Left hindlimb (tissue), 1 donor: ENCODE data around the gene SLC5A10.
A peak's percentile ranks its signal among the peaks of the same experiment; 100 is the strongest.

Experiments used
- DNase-seq: peaks from one replicate; pipeline ENCODE4 v3.0.0-alpha.2; 2018

Gene SLC5A10

DNA sequence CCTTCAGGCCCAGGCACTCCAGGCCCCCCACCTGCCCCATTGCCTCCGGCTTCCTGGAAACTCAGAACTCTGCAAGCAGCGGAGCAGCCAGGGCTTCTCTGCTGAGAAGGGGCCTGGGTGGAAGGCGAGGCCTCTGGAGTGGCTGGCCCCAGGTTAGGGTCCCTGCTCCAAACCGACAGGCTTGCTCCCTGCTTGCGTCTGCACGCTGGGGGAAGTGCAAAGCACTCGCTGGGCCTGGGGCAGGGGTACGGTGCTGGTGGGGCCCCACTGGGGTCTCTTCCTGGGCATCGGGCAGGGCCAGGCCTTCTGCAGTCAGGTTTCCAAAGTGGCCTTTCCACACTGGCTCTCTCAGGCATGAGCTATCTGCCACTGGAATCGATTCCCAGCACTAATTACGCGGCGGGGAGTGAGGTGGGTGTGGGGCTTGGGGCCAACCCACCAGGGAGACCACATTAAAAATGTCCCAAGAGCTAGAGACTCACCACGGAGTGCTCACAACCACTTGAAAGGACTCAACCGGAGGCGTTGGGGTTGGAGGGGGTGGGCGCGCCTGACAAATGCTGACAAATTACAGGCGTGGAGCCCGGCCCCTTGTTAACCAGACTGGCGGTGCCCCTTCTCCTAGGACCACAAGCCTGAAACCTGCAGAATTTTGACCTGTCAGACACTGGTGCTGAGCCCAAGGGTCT, 34.7 kb downstream of the SLC5A10 start:
- DNase-seq: no peak

GRCh38 chr17:18987230-18987610, 35.3 kb downstream of the SLC5A10 start:
- DNase-seq: no peak

GRCh38 chr17:18987862-18988545, 36.0 kb downstream of the SLC5A10 start:
- DNase-seq: no peak

DNA sequence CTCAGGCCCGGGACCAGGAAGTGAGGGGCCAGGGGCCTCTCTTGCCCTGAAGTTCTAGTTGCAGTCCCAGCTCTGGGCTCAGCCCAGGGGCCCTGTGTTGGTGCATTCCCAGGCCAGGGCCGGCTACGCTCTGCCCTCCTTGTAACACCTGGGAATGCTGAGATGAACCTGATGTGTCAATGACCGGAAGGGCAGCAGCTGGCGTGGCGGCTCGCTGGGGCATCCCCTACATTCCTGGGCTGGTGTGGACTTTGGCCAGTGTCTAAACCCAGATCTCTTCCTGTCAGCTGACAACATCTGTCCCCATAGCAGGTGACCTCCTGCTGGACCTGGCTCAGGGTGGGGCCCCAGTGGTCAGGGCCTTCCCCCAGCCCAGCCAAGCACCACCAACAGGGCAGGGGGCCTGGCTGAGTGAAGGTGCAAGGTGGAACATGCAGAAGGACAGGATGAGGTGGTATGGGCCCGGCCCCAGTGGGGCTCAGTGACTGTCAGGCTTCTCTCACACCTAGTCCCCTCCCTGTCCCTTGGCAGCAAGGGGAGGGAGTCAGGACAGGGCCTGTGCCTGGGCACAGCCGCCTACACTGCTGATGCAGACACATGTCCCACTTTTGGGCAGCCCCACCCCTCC, 36.7 kb downstream of the SLC5A10 start:
- DNase-seq: no peak

- DNase-seq: no peak
Observed at GRCh38 chr17:18990331-18990730, 38.4 kb downstream of the SLC5A10 start.

- no peak for DNase-seq
Observed at GRCh38 chr17:18991531-18992315, 39.8 kb downstream of the SLC5A10 start.

GRCh38 chr17:18992454-18993130, 40.6 kb downstream of the SLC5A10 start:
- no peak for DNase-seq

DNA sequence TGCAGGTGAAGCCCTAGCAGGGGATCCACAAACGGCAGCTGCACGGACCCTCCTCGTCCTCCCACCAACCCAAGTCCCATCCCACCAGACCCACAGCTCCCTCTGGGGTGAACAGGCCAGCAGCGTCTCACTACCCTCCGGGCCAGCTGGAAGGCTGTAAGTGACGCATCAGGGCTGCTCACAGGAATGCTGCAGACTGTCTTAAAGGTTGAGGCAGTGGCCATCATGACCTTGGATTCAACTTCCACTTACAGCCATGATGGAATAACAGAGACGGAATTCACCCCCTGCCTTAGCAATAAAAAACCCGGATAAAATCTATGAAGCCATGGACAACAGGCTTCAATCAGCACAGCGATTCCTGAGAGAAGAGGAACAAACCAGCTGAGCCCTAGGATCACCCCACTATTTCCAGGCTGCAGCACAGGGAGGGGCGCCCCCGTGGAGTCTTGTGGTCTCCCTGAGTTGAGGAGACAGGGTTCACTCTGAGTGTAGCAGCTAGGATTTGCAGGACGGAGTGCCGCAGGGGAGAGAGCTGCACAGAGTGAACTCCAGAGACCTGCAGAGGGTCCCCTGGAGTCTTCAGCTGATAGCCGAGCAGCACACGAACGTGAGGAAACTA, 42.1 kb downstream of the SLC5A10 start:
- no peak for DNase-seq

- no peak for DNase-seq
Observed at GRCh38 chr17:18994631-18995030, 42.7 kb downstream of the SLC5A10 start.

- no peak for DNase-seq
Observed at GRCh38 chr17:18995220-18995619, 43.3 kb downstream of the SLC5A10 start.

DNA sequence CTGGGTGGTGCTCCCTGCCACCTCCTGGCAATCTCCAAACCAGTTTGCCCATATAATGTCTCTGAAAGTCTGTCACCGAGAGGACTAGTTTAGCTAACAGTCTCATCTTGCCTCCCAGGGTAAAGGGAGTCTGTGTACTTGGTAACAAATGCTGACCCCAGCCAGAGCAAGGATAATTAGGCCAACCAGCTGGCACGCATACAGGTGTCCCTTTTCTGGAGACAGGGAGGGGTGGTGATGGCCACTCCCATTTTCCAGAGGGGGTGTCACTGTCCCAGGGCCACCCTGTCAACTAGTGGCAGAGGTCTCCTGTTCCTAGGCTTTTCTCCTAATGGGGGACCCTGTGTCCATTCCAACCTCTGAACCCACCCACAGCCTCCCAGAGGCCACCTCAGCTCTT, 44.5 kb downstream of the SLC5A10 start:
- DNase-seq: no peak

- DNase-seq: no peak
Observed at GRCh38 chr17:18997650-18998196, 45.8 kb downstream of the SLC5A10 start.

- DNase-seq: no peak
Observed at GRCh38 chr17:18999394-18999793, 47.4 kb downstream of the SLC5A10 start.

DNA sequence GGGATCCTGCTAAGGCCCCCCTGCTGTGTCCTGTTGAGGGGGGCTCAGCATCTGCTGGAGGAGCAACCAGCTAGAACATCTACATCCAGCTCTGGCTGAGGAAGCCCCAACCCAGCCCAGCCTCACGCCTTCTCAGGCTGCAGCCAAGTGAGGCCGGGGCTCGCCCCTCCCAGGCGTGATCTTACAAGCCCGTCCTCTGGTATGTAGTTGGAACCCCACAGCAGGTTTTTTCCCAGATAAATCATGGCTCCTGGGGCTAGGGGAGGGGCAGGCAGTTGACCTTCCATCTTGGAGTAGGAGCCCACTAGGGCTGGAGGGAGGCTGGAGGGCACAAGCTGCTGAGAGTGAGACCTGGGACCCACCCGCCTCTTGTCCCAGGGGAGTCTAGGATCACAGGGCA, 47.9 kb downstream of the SLC5A10 start:
- DNase-seq: no peak

DNA sequence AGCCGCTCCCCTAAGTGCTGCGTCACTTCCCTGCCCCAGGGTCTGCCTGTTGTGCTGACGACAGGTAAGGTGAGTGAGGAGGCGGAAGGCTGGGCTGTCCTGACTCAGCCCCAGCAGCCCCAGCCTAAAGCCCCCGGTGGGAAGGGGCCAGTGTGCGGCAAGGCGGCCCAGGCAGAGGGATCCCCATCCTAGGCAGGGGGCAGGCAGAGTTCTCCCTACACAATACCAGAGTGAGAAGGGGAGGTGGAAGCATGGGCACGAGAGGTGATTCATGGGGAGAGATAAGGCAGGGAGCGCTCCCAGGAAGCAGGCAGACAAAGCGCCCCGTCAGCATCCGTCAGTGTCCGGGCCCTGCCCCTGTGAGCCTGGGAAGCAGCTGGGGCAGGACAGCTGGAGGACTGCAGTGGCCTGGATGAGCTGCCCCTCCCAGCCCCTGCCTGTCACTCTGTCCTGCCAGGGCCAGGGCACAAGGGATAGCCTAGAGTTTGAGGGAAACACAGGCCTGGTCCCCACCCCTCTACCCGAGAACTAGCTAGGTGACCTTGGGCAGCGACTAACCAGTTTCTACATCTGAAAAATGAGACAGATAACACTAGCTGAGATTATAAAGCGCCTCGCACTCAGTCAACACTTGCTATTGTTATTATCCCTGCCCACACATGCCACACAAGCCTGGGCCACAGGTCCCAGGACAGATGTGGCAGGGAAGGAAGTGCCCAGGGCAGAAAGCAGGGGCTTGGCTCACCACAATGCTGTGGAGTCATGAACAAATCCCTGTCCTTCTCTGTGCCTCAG, 48.8 kb downstream of the SLC5A10 start:
- no peak for DNase-seq

DNA sequence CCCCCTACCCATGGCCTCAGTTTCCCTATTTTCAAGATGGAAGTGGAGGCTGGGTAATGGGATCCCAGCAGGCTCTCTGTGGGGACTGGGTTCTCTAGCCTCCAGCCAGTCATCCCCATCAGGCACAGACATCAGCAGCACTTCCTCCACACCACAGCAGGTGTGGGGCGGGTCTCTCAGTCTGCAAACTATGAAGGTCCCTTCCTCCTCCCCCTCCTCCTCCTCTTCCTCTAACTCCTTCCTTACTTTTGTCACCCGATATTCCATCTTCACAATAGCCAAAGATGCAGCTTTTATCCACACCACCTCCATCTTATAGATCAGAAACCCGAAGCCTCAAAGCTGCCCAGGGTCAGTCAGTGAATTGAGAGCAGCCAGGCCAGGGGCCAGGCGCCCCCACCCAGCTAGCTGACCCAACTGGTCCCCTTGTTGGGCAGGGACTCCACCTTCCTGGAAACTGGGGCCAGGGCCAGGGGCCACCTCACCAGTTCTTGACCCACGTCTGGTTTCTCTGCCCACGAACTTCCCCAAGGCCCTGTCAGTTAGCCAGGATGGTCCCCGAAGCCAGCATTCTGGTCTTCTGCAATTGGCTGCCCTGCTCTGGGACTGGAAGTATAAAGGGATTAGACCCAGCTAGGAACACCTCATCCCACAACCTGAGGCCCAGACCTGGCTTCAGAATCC, 50.1 kb downstream of the SLC5A10 start:
- DNase-seq: no peak

GRCh38 chr17:19002805-19003542, 51.0 kb downstream of the SLC5A10 start:
- DNase-seq: no peak

DNA sequence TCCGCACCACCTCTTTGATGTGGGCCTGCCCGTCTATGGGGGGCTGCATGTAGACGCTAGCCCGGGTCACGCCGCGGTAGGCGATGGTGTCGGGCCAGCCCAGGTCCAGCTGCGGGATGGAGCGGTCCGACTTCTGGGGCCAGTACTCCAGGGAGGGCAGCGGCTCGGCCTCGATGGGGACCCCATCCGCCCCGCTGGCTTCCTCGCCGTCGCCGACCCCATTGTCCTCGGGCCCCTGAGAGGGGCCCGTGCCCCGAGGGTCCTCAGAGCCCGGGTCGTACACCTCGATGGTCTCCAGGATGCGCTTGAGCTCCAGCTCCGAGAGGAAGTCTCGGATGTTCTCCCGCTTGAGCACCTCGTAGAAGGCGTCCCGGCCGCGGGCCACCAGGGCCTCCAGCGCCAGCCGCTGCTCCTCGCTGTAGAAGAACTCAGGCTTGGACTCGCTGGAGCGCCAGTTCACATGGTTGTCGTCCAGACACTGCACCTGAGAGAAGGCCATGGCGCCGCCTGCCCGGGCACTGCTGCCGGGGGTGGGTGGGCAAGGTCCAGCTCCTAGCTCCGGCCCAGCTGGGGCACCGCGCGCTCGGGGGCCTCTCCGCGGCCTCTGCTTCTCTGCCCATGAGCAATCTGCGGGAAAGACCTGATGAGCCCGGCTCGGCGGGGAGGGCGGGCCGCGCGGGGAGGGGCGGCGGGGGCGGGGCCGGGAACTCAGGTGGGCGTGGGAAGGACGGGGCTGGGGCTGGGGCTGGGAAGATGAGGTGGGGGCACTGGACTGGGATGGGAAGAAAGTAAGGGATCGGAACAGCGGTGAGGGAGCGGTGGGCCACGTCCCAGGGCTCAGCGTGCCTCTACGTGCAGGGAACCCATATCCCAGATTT, 51.8 kb downstream of the SLC5A10 start:
- DNase-seq: peak; percentile 52
